ENCODE measurements around the gene BHLHA15.

DNA sequence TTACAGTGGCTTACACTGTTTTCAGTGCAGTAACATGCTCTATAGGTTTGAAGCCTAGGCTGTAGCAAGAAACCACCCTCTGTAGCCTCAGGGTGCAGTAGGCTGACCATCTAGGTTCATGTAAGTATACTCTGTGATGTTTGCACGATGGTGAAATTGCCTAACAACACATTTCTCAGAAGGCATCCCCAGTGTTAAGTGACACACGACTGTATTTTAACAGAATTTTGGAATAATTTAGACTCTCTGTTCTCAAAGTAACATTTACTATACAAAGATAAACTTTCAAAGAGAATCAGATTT, 44.6 kb upstream of the BHLHA15 start:
- TF ChIP-seq POLR2A (IDR thresholded peaks at IDR 0.05; ENCODE audit: low read length), result no peak
- no peak for TF ChIP-seq GATA1 (IDR thresholded peaks at IDR 0.05; ENCODE audit: low read depth, low read length)
